ENCODE measurements around the gene ARFGEF2. TPM values are rescaled to one million over a fixed set of nuclear protein-coding genes. Genes with fewer than 3 reads are reported as not detected.

The ARFGEF2 gene
- total and polyA plus RNA-seq, 2 donors (not counting 3 experiments of a cell fraction or from before 2014, with no cell fraction given), result 12.7 to 32.6 TPM

- DNase-seq (ENCODE audit: low read depth, low spot score) (no peak), FAIRE-seq (no peak)
- no TSS peak for BruUV-seq (replicated peaks)
- no peaks in the 10 kb centered on the region for H4K20me1 ChIP-seq (replicated peaks; ENCODE audit: control insufficient read depth, extremely low read depth, insufficient read depth, low read length)
- TF ChIP-seq EZH2 (IDR thresholded peaks at IDR 0.05; ENCODE audit: borderline replicate concordance, low read depth, low read length, severe bottlenecking), result no peak
- TF ChIP-seq MYC (IDR thresholded peaks at IDR 0.05; ENCODE audit: low read depth, low read length), result no peak
- TF ChIP-seq, protein P1, sequence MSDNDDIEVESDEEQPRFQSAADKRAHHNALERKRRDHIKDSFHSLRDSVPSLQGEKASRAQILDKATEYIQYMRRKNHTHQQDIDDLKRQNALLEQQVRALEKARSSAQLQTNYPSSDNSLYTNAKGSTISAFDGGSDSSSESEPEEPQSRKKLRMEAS (IDR thresholded peaks at IDR 0.05; ENCODE audit: insufficient read depth, insufficient read length), result no peak
- no peak for TF ChIP-seq JUN (IDR thresholded peaks at IDR 0.05; ENCODE audit: borderline replicate concordance, insufficient read depth, insufficient read length, low read depth)
- no peak for TF ChIP-seq FOS (IDR thresholded peaks at IDR 0.05; ENCODE audit: borderline replicate concordance, insufficient read depth, low read length)
- no peak for TF ChIP-seq POLR2AphosphoS5 (IDR thresholded peaks at IDR 0.05; ENCODE audit: insufficient read depth, low read depth, low read length)
- no peak for TF ChIP-seq POLR2A (IDR thresholded peaks at IDR 0.05; ENCODE audit: low read depth, low read length)
- TF ChIP-seq GATA2 (IDR thresholded peaks at IDR 0.05; ENCODE audit: insufficient read depth, insufficient read length, low read depth, low read length), result no peak
- no peak for TF ChIP-seq CTCF (IDR thresholded peaks at IDR 0.05; ENCODE audit: extremely low read depth in 1 of 2, insufficient read depth in 1 of 2, low read depth in 1 of 2, low read length in 2 of 2)
- no peaks in the 10 kb centered on the region for H3K79me2 ChIP-seq (ENCODE audit: control insufficient read depth, insufficient read depth, low read length)
- H3K27ac ChIP-seq (ENCODE audit: insufficient read depth, low read depth, low read length), result no peak overlapping the region
- H3K4me3 ChIP-seq (replicated peaks in 1 of 3; ENCODE audit: insufficient read depth in 1 of 3, low read depth in 1 of 3, low read length in 3 of 3), result no peak overlapping the region
- no peak overlapping the region for H3K4me2 ChIP-seq (ENCODE audit: insufficient read depth, low read length)
- no peak overlapping the region for H2AFZ ChIP-seq (ENCODE audit: low read depth, low read length)
- no peak overlapping the region for H3K9ac ChIP-seq (replicated peaks; ENCODE audit: extremely low read depth, insufficient read depth, low read length)
- ChIA-PET CTCF (interaction anchor here (0.9 to 3.3 kb wide), 4 partner anchors 8 to 241 kb away, joined by 3 to 22 read pairs (median 3); no protein-coding TSS in a partner anchor), POLR2A (no interaction called here)
- dilution Hi-C loops (cut with MboI; ENCODE audit: extremely low pct_ligation_motif_present, low sequenced_read_pairs) (no loop called here), intact Hi-C loops (cut with micrococcal nuclease) (no loop called here)
- no peaks in the 10 kb centered on the region for H3K36me3 ChIP-seq (ENCODE audit: control insufficient read depth in 2 of 2, extremely low read depth in 1 of 2, insufficient read depth in 2 of 2, low read length in 2 of 2)
- no peaks in the 10 kb centered on the region for H3K9me3 ChIP-seq (replicated peaks; ENCODE audit: control insufficient read depth, insufficient read depth, low read length)
- no peaks in the 10 kb centered on the region for H3K27me3 ChIP-seq (ENCODE audit: control insufficient read depth in 2 of 2, insufficient read depth in 2 of 2, low read length in 2 of 2)
- no peaks in the 10 kb centered on the region for H3K9me1 ChIP-seq (replicated peaks; ENCODE audit: control insufficient read depth, extremely low read depth, insufficient read depth, low read length)
- peaks cover 4% of the 10 kb centered on the region for H3K4me1 ChIP-seq (ENCODE audit: control insufficient read depth, extremely low read depth, insufficient read depth, low read length)
Observed at GRCh38 chr20:48898210-48898609, 23.3 kb upstream of the ARFGEF2 start.
